Astrocyte (in vitro differentiated cells and primary cell): ENCODE data around the gene A4GALT.

Experiments used
- CTCF ChIP-seq: IDR thresholded peaks from 2 replicates; pipeline ENCODE4 v1.5.1; 2011; ENCODE audit warnings: low read depth, mild to moderate bottlenecking, inconsistent platforms, low read length, moderate library complexity; ENCODE audit not compliant: insufficient read depth
- EZH2 ChIP-seq: IDR thresholded peaks from 2 replicates; pipeline ENCODE4 v1.6.1; 2012; ENCODE audit warnings: mild to moderate bottlenecking, low read length, inconsistent platforms; ENCODE audit not compliant: insufficient read depth

- TF ChIP-seq CTCF (no peak), EZH2 (no peak)
Observed at GRCh38 chr22:42692239-42693054, 28.2 kb downstream of the A4GALT start.
